B cell (primary cell): ENCODE measurements around the gene PLEKHJ1. TPM values are rescaled to one million over a fixed set of nuclear protein-coding genes. Genes with fewer than 3 reads are reported as not detected.

Experiments
- ATAC-seq: fragments of 200-7000 bp; cut with Tn5 transposase; one replicate; pipeline ENCODE4 v1.10.0; 2021; ENCODE audit warnings: low read depth, mild to moderate bottlenecking, moderate number of reproducible peaks, moderate library complexity
- CTCF ChIA-PET: fragments of 350-600 bp; sonication (Branson Sonifier 250); formaldehyde crosslinking; loops from one replicate; lab custom pipeline; 2021; ENCODE audit warnings: antibody characterized with exemption, inconsistent platforms; lab: Charles Lee
- POLR2A ChIA-PET: fragments of 350-600 bp; sonication (Branson Sonifier 250); formaldehyde crosslinking; loops from one replicate; lab custom pipeline; 2021; ENCODE audit warnings: antibody characterized with exemption; lab: Charles Lee
- DNase-seq: peaks from one replicate; pipeline ENCODE4 v3.0.0; 2013
- H2AFZ ChIP-seq: 2 replicates; pipeline ENCODE4 v1.6.1; 2012; ENCODE audit warnings: mild to moderate bottlenecking, low read depth, low read length; ENCODE audit not compliant: insufficient read depth, poor library complexity, severe bottlenecking
- H3K27ac ChIP-seq, 2 donors: 1 replicate in 1 of 2; 2 replicates in 1 of 2; pipeline ENCODE4 v1.5.1; 2012 to 2013; ENCODE audit warnings: low read length in 2 of 2, mild to moderate bottlenecking in 2 of 2, moderate library complexity in 1 of 2
- H3K27me3 ChIP-seq, 4 experiments: fragments of 200-600 bp in 1 of 4; sonication (generic) in 1 of 4; replicated peaks in 1 of 4; 1 replicate in 2 of 4; 2 replicates in 2 of 4; pipeline versions ENCODE4 v1.6.1 to v1.7.0; 2013 to 2016; ENCODE audit warnings: low read length in 3 of 4, mild to moderate bottlenecking in 2 of 4, mixed read lengths in 1 of 4, moderate library complexity in 1 of 4; ENCODE audit not compliant: insufficient read depth in 4 of 4, control insufficient read depth in 3 of 4; ENCODE audit errors: control extremely low read depth in 1 of 4
- H3K36me3 ChIP-seq, 2 experiments: replicated peaks in 1 of 2; 1 replicate in 1 of 2; 2 replicates in 1 of 2; pipeline versions ENCODE4 v1.6.1 to v1.7.1; 2013; ENCODE audit warnings: low read length in 1 of 2; ENCODE audit not compliant: insufficient read depth in 2 of 2, control insufficient read depth in 1 of 2; ENCODE audit errors: control extremely low read depth in 1 of 2, extremely low read depth in 1 of 2
- H3K4me1 ChIP-seq, 2 donors: fragments of 200-600 bp in 1 of 2; sonication (generic) in 1 of 2; 1 replicate in 1 of 2; 2 replicates in 1 of 2; pipeline versions ENCODE4 v1.5.1 to v1.6.1; 2013 to 2017; ENCODE audit warnings: low read length in 2 of 2; ENCODE audit not compliant: control insufficient read depth in 2 of 2, insufficient read depth in 2 of 2
- H3K4me2 ChIP-seq: replicated peaks from 2 replicates; pipeline ENCODE3; 2012; ENCODE audit warnings: mild to moderate bottlenecking, low read depth, low read length; ENCODE audit not compliant: poor library complexity, severe bottlenecking
- H3K4me3 ChIP-seq, 5 experiments: fragments of 200-600 bp in 1 of 5; sonication (generic) in 1 of 5; 1 replicate in 3 of 5; 2 replicates in 2 of 5; pipeline versions ENCODE4 v1.5.1 to v1.7.0; 2011 to 2016; ENCODE audit warnings: low read length in 4 of 5, mild to moderate bottlenecking in 4 of 5, low read depth in 2 of 5, control low read depth in 1 of 5, moderate library complexity in 1 of 5; ENCODE audit not compliant: insufficient read depth in 1 of 5; ENCODE audit errors: control extremely low read depth in 1 of 5, extremely low read depth in 1 of 5
- H3K79me2 ChIP-seq: fragments of 200-600 bp; sonication (generic); one replicate; pipeline ENCODE4 v1.6.0; 2016; ENCODE audit warnings: low read length; ENCODE audit not compliant: control insufficient read depth, insufficient read depth
- H3K9ac ChIP-seq: fragments of 200-600 bp; sonication (generic); 2 replicates; pipeline ENCODE4 v1.6.1; 2017; ENCODE audit warnings: mild to moderate bottlenecking, low read length, moderate library complexity
- H3K9me3 ChIP-seq, 3 donors: one replicate each; pipeline versions ENCODE4 v1.6.1 to v1.7.1; 2013; ENCODE audit warnings: low read length in 2 of 3; ENCODE audit not compliant: control insufficient read depth in 2 of 3, insufficient read depth in 1 of 3; ENCODE audit errors: control extremely low read depth in 1 of 3
- H4K20me1 ChIP-seq: 2 replicates; pipeline ENCODE4 v1.6.0; 2012; ENCODE audit warnings: mild to moderate bottlenecking, low read length; ENCODE audit not compliant: insufficient read depth, control insufficient read depth, poor library complexity, severe bottlenecking
- H3K27ac Mint-ChIP-seq: one replicate; pipeline ENCODE4 v1.8.0; 2021; ENCODE audit warnings: mixed read lengths
- H3K27me3 Mint-ChIP-seq: one replicate; pipeline ENCODE4 v1.8.0; 2021; ENCODE audit warnings: mixed read lengths
- H3K4me1 Mint-ChIP-seq: one replicate; pipeline ENCODE4 v1.8.0; 2021; ENCODE audit warnings: mixed read lengths
- H3K4me3 Mint-ChIP-seq: one replicate; pipeline ENCODE4 v1.8.0; 2021; ENCODE audit warnings: mixed read lengths
- H3K9me3 Mint-ChIP-seq: one replicate; pipeline ENCODE4 v1.8.0; 2022; ENCODE audit warnings: mixed read lengths; ENCODE audit not compliant: insufficient read depth
- EZH2 ChIP-seq: IDR thresholded peaks from 2 replicates; pipeline ENCODE4 v1.6.1; 2012; ENCODE audit warnings: borderline replicate concordance, low read depth, mild to moderate bottlenecking, moderate library complexity, low read length; ENCODE audit not compliant: insufficient read depth, poor library complexity, severe bottlenecking
- WGBS: methylation state at CpG from one replicate; pipeline ENCODE4 v1.1.5; 2013; ENCODE audit warnings: missing lambda C conversion rate; ENCODE audit not compliant: insufficient coverage; 5-methylcytosine and 5-hydroxymethylcytosine counted together
- intact Hi-C: fragments of 100-400 bp; cut with micrococcal nuclease; formaldehyde crosslinking; loops from one replicate; pipeline ENCODE4 v1.10.0; 2022
- polyA plus RNA-seq: library from polyadenylated mRNA; depleted of rRNA; stranded (reverse); fragments of >200 nt; gene quantifications from 2 replicates; pipeline ENCODE4 v1.2.3, GENCODE V29; 2012
- total RNA-seq, 2 donors: library from RNA; stranded (reverse); fragments of 120-200 nt in 1 of 2; gene quantifications; 1 replicate in 1 of 2; 2 replicates in 1 of 2; pipeline versions ENCODE4 v1.2.3 to v1.2.4, GENCODE V29; 2013 to 2022
- TF ChIP-seq, protein P1 (sequence below): fragments of 200-600 bp; IDR thresholded peaks from one replicate; pipeline ENCODE4 v1.8.0; 2022; ENCODE audit warnings: antibody characterized with exemption, mild to moderate bottlenecking

The PLEKHJ1 gene
- total and polyA plus RNA-seq, 2 donors (not counting 1 experiment from before 2014, with no cell fraction given), result 86.7 to 117 TPM

DNA sequence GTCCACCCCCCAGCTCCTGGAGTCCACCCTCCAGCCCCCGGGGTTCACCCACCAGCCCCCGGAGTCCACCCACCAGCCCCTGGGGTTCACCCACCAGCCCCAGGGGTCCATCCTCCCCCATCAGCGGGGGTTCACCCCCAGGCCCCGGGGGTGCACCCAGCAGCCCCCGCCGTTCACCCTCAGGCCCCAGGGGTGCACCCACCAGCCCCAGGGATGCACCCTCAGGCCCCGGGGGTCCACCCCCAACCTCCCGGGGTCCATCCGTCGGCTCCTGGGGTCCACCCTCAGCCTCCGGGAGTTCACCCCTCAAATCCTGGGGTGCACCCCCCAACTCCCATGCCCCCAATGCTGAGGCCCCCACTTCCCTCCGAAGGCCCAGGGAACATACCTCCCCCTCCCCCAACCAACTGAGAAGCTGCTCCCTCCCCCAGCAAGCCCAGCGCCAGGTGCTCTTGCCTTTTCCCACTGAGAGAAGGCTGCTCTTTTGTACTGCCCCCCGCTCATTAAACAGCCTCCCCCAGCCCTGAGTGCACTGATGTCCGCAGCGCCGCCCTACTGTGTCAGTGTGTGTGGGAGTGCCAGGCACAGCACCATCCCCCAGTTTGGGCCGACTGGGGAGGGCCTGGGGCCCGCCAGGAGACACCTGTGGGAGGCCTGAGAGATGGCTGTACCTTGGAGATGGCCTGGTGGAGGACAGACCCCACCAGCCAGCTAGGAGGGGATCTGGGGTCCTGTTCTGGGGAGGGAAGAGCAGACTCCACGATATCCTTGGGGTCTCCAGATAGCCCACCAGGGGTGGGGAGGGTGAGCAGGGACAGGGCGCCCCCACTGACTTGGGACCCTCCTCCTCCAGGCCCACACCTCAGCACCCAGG is 12.2 kb upstream of the PLEKHJ1 start:
- peaks cover 26 to 28% of the 10 kb centered on the region in 2 donors for H3K4me1 ChIP-seq
- H3K79me2 ChIP-seq, result peaks cover 33% of the 10 kb centered on the region
- 96% methylated on average over 9 of the region's 21 CpGs for WGBS
- no peak overlapping the region for H2AFZ ChIP-seq
- ATAC-seq (no peak), DNase-seq (no peak)
- H3K4me2 ChIP-seq, result no peak overlapping the region
- H4K20me1 ChIP-seq, result peaks cover 81% of the 10 kb centered on the region
- Mint-ChIP-seq H3K27me3 (no peaks in the 10 kb centered on the region), H3K4me3 (no peak overlapping the region), H3K4me1 (peaks cover 16% of the 10 kb centered on the region), H3K9me3 (no peaks in the 10 kb centered on the region), H3K27ac (no peak overlapping the region)
- intact Hi-C loops, result no loop called here
- TF ChIP-seq, protein P1, sequence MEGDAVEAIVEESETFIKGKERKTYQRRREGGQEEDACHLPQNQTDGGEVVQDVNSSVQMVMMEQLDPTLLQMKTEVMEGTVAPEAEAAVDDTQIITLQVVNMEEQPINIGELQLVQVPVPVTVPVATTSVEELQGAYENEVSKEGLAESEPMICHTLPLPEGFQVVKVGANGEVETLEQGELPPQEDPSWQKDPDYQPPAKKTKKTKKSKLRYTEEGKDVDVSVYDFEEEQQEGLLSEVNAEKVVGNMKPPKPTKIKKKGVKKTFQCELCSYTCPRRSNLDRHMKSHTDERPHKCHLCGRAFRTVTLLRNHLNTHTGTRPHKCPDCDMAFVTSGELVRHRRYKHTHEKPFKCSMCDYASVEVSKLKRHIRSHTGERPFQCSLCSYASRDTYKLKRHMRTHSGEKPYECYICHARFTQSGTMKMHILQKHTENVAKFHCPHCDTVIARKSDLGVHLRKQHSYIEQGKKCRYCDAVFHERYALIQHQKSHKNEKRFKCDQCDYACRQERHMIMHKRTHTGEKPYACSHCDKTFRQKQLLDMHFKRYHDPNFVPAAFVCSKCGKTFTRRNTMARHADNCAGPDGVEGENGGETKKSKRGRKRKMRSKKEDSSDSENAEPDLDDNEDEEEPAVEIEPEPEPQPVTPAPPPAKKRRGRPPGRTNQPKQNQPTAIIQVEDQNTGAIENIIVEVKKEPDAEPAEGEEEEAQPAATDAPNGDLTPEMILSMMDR, result no peak
- TF ChIP-seq EZH2, result no peak
- H3K4me3 ChIP-seq, result no peak overlapping the region
- CTCF ChIA-PET, result no interaction called here
- peaks cover 0 to 52% of the 10 kb centered on the region in 2 experiments for H3K36me3 ChIP-seq
- no peak overlapping the region for H3K9ac ChIP-seq
- POLR2A ChIA-PET, result no interaction called here
- peaks cover 0 to 15% (median 0%) of the 10 kb centered on the region in 3 donors for H3K9me3 ChIP-seq
- H3K27me3 ChIP-seq, result peaks cover 0 to 38% (median 14%) of the 10 kb centered on the region in 4 experiments
- no peak overlapping the region for H3K27ac ChIP-seq
